NCI-H2107 treated with DMSO at 0.1 percent for 48 hours (cell line): Measurements from ENCODE around the gene ANKRD34C.

Experiments
- DNase-seq: peaks from one replicate; lab custom pipeline; 2025; ENCODE audit not compliant: unreplicated experiment; lab: John Stamatoyannopoulos, UW

Gene ANKRD34C

DNA sequence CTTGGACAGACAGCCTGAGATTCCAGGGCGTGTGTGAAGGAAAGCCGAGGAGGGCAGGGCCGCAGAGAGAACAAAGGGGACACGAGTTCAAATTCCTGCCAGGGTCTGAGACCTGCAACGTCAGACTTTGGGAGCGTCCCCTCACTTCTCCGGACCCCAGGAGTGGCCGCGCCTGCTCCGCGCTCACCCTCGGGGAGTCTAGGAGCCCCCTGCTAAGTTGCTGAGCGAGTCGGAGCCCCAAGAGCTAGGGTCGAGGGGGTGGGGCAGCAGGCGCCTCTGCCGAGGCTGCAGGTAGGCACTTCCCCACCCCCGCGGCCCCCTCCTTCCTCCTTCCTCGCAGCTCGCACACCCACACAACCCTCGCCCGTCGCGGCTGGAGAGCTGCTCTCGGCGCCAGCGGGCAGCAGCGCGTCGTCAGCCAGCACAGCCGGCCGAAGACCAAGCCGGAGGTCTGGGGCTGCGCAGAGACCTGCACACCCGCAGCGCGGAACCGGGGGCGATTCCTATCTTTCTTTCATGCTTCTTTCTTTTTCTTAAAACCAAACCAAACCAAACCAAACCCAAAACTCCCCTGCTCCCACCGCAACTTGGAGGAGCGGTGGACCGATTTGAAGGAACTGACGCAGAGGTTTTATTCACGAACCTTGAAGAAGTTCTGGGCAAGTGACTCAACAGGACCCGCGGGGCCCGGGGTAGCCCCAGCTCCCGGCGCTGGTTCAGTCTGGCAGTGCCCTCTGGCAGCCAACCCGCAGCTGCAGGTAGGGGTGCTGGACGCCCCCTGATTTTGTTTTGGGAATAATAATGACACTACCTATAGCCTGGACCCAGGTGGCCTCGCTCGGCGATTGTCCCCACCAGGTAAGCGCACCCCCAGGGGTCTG lies at the start of gene ANKRD34C:
Gene ANKRD34C (plus strand): TSS at position 352 of the 881 bp plus-strand sequence. CDS start 10,563 bp downstream, outside the sequence.
- no peak for DNase-seq

DNA sequence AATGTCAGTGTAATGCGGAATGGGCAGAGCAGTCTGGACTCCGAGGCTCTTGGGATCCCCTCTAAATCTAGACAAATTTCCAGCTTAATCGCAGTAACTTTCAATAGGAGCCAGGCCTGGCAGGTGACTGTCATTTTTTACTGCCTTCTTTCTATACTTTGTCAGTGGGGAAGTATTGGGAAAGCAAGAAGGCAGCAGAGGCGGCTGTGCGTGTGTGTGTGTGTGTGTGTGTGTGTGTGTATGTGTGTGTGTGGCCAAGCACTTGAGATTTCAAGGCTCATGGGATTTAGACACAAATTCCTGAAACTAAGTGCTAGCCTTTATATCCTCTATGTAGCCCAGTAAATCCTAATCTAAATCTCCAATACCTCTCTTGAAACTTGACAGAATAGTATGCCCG lies 49.3 kb upstream of the ANKRD34C start:
- DNase-seq, result no peak

DNA sequence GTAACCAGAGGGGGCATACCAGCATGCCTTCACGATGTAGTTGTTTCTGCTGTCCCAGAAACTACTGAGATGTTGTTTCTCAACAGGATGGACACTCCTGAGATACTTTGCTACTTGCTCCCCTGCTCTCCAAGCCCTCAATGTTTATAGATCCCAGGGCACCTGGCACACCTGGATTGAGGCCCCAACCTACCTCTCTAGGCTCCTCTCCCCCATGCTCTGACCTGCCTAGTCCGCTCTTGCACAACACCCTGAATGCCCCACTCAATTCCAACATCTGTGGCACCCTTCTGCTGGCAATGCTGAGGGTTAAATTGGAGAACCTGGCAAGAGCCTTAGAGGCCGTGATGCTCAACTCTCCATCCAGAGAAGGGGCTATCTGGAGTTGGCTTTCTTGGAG lies 42.5 kb upstream of the ANKRD34C start:
- DNase-seq, result no peak

DNA sequence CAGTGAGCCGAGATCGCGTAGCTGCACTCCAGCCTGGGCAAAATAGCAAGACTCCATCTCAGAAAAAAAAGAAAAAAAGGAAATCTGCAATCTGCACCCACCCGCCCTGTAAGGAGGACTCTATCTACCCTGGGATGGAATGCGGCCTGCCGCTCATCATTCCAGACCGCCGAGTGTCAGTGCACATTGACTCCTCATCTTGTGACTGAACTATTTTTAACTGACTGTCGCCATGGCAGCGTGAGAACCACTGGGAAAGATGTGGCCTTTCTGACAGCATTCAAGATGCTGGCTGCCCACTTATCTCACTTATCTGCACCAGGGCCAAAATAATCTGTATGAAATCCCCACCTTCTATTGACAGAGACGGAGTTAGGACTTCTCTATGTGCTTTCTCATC lies 38.8 kb upstream of the ANKRD34C start:
- no peak for DNase-seq

DNA sequence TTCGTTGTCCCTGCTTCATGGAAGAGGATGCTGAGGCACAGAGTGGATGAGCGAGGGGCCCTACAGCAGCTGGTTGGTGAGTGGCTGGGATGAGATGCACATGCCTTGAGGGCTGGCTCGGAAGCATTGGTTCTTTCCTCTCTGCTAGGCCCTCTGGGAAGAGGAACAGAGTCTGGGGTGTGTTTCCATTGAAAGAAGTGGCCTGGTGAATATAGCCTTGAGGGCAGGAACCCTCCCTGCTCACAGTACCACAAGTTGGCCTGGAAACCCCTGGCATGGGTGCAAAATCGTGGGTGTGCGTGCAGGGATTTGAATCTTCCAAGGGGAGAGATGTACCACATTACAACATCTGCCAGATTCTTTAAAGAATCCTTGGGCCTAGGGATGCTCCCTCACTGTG lies 37.6 kb upstream of the ANKRD34C start:
- DNase-seq, result no peak

DNA sequence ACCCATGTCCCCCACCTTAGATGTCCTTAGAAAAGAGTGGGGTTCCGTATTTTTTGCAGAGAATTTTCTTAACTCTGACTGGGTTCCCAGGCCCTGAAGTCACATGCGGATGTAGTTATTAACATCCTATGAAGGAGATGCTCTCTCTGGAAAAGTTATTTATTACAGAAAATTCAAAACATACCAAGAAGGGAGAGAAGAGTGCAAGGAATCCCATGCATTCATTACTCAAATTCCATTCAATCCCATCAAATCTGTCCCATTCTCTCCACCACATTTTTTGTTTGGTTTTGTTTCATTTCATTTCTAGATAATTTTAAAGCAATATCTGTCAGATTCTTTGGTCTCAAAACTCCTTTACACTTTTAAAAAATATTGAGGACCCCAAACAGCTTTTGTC lies 34.3 kb upstream of the ANKRD34C start:
- no peak for DNase-seq

DNA sequence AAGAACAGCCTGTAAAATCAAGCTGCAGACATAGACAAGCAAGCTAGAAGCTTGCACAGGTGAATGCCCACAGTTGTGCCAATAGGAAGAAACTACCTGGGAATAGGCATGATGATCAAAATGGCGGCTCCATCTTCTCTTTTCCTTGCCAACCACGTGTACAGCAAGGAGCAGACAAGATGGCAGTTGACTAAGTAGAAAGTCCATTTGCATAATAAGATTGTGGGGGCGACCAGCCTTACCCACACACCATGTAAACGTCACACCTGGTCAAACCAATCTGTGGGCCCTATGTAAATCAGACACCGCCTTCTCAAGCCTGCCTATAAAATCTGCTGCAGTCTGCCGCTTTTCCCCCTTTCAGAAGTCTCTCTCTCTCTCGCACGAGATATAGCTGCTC lies 25.1 kb upstream of the ANKRD34C start:
- no peak for DNase-seq

DNA sequence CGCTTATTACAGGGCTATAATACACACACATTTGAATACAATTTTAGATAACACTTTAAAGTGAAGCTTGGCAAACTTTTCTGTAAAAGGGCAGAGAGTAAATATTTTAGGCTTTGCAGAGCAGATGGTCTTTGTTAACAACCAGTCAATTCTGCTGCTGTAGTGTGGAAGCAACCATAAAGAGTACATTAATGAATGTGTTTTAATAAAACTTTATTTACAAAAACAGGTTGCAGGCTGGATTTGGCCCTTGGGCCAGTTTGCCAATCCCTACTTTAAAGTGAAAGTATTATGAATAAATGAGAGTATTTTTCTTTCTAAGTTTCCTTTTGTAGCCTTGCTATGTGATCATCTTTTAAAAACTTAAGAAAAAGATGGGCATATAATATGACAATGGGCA lies 20.7 kb upstream of the ANKRD34C start:
- no peak for DNase-seq

DNA sequence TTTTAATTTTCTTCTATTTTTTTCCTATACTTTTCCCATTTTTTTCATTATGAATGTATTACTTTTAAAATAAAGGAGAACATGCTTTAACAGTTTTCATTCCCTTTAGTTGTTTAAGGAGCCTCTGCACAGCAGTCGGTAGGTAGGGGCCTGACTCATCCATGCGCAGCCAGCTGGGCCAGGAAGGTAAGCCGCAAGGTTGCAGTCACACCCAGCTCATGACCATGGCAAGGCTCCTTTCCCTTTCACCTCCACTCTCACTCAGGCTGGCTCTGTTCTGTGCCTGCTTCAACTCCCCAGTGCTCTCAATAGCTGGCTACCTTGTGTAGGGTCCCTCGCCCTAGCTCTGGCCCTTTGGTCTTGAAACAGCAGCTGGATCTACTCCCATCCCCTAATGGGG lies 17.4 kb upstream of the ANKRD34C start:
- no peak for DNase-seq

DNA sequence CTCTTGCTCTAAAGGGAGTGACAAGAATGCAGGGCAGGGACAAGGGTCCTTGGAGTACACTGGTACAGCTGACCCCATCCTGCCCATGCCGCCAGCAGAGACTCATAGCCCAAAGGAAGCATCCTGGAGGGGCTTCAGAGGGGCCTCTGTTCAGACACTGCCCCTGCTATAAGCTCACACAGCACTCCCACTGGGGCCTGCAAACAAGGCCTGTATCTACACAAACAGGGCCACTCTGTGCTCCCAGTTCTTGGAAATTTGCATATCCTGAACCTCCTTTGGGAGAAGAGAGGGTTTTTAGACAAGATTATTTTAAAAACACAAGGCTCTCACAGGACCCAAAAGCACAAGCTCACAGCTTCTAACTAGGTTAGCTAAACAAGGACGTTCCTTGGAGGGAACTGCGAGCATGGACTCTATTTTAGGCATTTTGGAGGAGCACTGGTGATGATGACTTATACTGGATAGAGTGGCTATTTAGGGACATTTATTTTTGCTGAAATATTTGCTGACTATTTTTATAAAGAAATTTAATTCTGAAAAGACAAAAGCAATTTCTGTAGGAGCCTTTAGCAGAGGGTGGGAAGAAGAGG lies 16.4 kb upstream of the ANKRD34C start:
- no peak for DNase-seq

DNA sequence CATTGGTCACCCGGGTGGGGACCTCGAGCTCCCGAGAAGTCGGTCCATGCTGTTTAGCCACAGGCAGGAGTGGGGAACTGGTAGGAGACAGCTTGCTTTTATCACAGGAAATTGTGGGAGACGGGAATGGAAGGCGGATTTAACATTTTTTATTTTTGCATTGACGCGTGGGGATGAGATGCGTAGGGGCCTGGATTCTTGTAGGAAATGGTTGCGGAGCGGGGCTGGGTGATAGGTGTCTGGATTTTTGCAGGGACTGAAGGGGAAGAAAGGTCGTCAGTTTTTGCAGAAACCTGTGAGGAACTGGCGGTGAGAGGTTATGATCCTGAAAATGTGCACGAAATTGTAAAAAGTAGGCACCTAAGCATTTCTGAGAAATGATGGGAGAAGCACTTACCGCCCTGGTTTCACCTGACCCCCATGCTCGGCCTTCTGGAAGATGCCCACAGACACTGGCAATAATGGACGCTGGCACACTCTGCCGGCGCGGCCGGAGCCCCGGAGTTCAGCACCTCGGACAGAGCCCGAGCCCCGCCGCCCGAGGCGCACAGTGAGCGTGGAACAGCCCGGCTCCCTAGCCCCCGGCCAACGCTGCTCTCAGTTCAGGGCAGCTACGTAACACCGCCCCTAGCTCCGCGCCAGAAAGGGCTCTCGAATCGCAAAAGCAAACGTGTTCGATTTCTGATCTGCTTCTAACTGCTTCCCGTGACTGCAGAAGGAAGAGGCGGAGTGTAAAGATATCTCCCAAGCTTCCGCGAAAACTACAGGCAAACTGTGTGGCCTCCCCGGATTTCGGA lies 928 bp downstream of the ANKRD34C start:
- DNase-seq, result no peak

DNA sequence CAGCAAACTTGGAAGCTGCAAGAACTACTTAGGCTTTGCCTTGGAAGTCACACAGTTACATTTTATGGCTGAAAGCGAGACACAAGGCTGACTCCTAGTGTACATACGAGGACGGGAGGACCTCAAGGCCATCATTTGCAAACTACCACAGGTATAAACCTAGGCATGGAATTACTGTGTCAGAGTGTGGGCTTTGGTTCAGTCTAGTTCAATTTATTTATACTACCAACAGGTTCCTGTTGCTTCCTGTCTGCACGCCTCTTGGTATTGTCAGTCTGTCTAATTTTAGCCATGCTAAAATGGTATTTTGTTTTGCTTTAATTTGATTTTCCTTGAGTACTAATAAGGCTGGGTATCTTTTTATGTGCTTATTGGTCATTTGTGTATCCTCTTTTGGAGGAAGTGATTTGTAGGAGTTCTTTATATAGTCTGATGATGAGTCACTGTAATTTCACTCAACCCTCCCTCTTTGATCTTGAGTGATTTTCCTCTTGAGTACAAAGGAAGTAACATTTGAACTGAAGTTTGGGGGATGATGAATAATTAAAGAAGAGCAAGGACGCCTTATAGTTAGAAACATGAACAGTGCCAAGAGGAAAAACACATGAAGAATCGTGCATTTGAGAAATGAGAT lies 8.2 kb downstream of the ANKRD34C start:
- no peak for DNase-seq

DNA sequence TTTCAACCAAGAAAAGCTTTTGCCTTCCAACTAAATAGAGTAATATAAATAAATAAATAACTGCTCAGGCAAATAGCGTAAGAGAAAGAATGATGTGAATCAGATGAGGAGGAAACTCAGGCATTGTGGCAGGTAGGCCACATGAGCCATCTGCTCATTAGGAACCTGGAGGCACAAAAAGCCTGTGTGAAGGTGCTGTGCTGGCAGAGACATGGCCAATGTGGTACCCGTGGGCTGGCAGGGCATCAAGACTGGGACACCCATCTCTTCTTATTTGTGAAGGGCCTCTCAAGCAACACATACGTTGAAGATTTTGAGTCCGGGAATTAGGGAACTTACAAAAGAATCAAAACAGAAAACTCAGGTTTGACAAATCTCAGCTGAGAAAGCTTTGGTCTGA lies 9.5 kb downstream of the ANKRD34C start:
- no peak for DNase-seq

DNA sequence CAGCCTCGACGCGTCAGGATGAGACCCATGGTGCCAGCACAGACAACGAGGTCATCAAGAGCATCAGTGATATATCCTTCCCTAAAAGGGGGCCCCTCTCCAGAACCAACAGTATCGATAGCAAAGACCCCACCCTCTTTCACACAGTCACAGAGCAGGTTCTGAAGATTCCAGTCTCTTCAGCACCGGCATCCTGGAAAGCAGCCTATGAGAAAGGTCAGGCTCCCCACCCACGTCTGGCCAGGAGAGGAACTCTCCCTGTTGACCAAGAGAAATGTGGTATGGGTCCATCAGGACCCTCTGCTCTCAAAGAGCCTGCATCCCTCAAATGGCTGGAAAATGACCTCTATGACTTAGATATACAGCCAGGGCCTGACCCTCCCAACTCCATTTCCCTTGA lies 11.6 kb downstream of the ANKRD34C start:
- DNase-seq, result no peak

DNA sequence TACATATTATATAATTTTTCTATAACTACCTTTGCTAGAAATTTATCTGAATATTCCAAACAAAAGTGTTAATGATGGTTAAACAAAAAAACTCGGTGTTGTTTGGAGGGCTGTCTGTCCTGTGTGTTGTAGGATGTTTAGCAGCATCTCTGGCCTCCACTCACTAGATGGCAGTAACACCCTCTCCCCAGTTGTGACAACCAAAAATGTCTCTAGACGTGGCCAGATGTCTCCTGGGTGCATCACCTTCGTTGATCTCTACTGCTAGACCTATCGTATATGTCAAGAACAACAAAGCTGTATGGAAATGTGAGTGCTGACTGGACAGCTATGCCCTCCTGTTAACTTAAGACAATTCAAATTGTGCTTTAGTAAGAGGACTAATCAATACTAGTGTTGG lies 14.1 kb downstream of the ANKRD34C start:
- DNase-seq, result no peak

DNA sequence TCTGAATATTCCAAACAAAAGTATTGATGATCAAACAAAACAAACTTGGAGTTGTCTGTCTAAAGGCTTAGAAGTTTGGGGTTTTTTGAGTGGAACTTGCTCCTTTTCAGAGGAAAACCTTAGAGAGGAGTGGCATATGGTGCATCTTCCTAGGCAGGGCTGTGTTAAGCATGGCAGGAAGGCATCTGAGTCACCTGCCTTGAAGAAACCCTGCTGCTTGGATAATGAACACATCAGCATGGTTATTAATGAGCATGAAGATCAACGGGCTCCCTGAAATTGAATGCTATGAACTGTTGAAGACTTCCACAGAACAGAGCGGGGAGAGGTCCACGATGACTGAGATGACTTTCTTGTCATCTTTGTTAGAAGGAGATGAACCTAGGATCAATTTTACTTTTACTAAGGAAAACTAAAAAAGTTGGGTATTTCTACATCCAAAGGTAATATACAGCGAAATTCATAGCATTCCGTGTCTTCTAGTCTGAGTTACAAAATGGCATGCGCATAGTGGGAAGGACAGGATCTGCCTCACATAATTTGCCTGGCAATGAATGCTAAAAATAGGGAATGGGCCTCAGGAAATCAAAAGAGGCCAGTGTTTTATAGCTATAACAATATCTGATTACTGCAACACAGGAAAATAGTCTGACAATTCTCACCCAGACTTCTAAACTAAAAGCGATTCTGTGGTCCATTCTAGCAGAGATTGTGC lies 16.8 kb downstream of the ANKRD34C start:
- DNase-seq, result no peak

DNA sequence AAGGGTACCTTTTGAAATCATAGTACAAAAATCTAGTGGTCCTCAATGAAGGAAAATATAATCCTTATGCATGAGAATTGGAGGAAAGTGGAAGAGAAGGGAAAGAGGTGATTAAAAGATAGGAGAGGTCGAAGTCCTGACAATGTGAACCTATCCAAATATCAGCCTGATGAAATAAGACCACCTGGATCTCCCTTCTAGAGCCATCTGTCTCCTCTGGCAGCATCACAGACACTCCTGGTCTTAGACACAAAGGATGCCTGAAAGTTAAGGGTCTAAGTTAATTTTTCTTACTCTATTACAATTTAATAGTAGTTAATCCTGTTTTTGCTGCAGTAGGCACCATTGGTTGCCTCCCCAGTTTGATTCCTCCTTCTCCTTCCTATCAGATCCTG lies 17.3 kb downstream of the ANKRD34C start:
- no peak for DNase-seq

DNA sequence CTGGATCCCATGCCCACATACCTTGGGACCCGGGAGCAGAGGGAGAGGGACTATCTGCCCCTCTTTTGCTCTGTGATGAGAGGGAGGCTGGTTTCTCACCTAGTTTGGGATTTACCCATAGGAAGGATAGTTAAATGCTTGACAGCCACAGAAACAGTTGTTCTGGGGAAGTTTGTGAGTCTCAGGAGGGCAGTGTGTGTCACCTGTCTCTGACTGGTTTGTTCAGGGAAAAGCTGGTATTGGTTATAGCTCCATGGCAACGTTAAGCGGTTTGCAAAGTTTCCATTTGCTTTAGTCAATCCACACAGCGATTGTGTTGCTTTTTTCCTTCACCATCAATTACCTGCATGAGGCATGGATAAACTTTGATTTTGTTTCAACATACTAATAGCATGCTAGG lies 24.7 kb downstream of the ANKRD34C start:
- DNase-seq, result no peak

DNA sequence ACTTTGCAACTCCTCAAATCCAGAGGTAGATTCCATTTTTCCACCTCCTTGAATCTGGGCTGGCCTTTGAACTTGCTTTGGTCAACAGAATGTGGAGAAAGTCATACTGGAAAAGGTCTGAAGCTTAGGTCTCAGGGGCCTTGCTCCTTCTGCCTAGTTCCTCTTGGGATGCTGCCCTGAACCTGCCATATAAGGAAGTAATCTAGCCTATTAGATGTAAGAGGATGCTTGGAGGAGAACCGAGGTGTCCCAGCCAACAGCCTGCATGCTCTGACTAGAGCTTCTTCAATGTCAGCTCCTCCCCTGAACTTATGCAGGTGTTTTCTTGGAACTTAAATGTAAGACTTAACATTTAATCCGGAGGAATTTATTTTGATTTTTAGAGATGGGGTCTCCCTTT lies 26.4 kb downstream of the ANKRD34C start:
- DNase-seq, result no peak

DNA sequence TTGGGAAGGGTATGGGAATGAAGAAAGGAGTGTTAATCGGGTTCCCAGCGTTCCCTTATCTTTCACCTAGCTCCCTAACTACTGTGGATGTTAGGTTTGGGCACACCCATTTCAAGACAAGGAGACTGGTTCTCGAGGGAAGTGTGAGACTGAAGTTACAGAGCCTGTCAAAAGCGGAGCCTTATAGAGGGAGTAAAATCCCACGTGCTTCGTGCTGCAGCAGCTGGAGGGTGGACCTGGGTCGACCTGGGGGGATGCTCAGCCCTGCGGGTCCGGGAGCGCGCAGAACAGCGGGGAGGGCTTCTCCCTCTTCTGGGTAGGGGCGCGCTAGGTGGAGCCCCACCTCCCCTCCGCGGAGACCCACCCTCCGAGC lies 28.1 kb downstream of the ANKRD34C start:
- DNase-seq, result no peak
